Measurements from ENCODE around the gene SKI.

Gene SKI

GRCh38 chr1:2209400-2210083 lies 18.6 kb upstream of the SKI start:
- DNase-seq (ENCODE audit: low spot score): no peak

GRCh38 chr1:2210084-2210653 lies 17.9 kb upstream of the SKI start:
- DNase-seq (ENCODE audit: low spot score): no peak

GRCh38 chr1:2210786-2211185 lies 17.3 kb upstream of the SKI start:
- DNase-seq (ENCODE audit: low spot score): no peak

GRCh38 chr1:2212274-2212531 lies 15.9 kb upstream of the SKI start:
- DNase-seq (ENCODE audit: low spot score): no peak

- DNase-seq (ENCODE audit: low spot score): peak; percentile 98
Measured at GRCh38 chr1:2212532-2213491, 15.3 kb upstream of the SKI start.

GRCh38 chr1:2213576-2214505 lies 14.3 kb upstream of the SKI start:
- peak; percentile 84 for DNase-seq (ENCODE audit: low spot score)

GRCh38 chr1:2214541-2215241 lies 13.4 kb upstream of the SKI start:
- no peak for DNase-seq (ENCODE audit: low spot score)

- DNase-seq (ENCODE audit: low spot score): no peak
Measured at GRCh38 chr1:2215329-2215728, 12.8 kb upstream of the SKI start.

GRCh38 chr1:2215909-2216766 lies 12.0 kb upstream of the SKI start:
- no peak for DNase-seq (ENCODE audit: low spot score)

- DNase-seq (ENCODE audit: low spot score): no peak
Measured at GRCh38 chr1:2216767-2217058, 11.4 kb upstream of the SKI start.

GRCh38 chr1:2221271-2221670 lies 6.8 kb upstream of the SKI start:
- DNase-seq (ENCODE audit: low spot score): no peak

- DNase-seq (ENCODE audit: low spot score): no peak
Measured at GRCh38 chr1:2224170-2224584, 3.9 kb upstream of the SKI start.

- no peak for DNase-seq (ENCODE audit: low spot score)
Measured at GRCh38 chr1:2224631-2225428, 3.3 kb upstream of the SKI start.

GRCh38 chr1:2226525-2227345 lies 1.4 kb upstream of the SKI start:
- DNase-seq (ENCODE audit: low spot score): peak; percentile 50

GRCh38 chr1:2227346-2228156 lies 568 bp upstream of the SKI start:
- DNase-seq (ENCODE audit: low spot score): peak; percentile 98

GRCh38 chr1:2228694-2229036 lies 546 bp downstream of the SKI start:
- DNase-seq (ENCODE audit: low spot score): no peak

- DNase-seq (ENCODE audit: low spot score): peak; percentile 64
Measured at GRCh38 chr1:2229037-2229864, 1.1 kb downstream of the SKI start.

All from hepatic stellate cell (primary cell).